Measurements from ENCODE around the gene LY6G5B. TPM values are rescaled to one million over a fixed set of nuclear protein-coding genes. Genes with fewer than 3 reads are reported as not detected.

LY6G5B gene
- total RNA-seq, 4 donors from 2014 or later = 2.9 to 4.0 (median 3.2) TPM

GRCh38 chr6:31677955-31678354 is 8.2 kb downstream of the LY6G5B start:
- Histone ChIP-seq H3K4me1 (peaks cover 12 to 27% (median 22%) of the 10 kb centered on the region in 4 donors), H3K27ac (replicated peaks in 1 of 4) (no peak overlapping the region), H3K27me3 (no peaks in the 10 kb centered on the region), H3K36me3 (peaks cover 0 to 13% (median 11%) of the 10 kb centered on the region in 4 donors), H3K9me3 (no peaks in the 10 kb centered on the region), H3K4me3 (no peak overlapping the region)
- TF ChIP-seq CTCF (IDR thresholded peaks at IDR 0.05) = no peak
- no peak for TF ChIP-seq POLR2AphosphoS5 (IDR thresholded peaks at IDR 0.05)
- no peak for DNase-seq (ENCODE audit: extremely low spot score)
- intact Hi-C loops (cut with DNase I) = no loop called here
- WGBS = 78% methylated on average over 8 of the region's 8 CpGs

- peaks cover 0 to 14% (median 1%) of the 10 kb centered on the region in 4 donors for H3K36me3 ChIP-seq
- peaks cover 12 to 33% (median 30%) of the 10 kb centered on the region in 4 donors for H3K4me1 ChIP-seq
- peak; percentile 96 for DNase-seq (ENCODE audit: extremely low spot score)
- intact Hi-C loops (cut with DNase I) = loop anchor here (2.0 to 10.0 kb wide), 3 partner anchors 88 to 184 kb away; partner anchors contain the start of gene NEU1
- peak within 1 kb of the TSS; percentile 68 to 84 (median 80) for H3K27ac ChIP-seq (replicated peaks in 1 of 4)
- no peaks in the 10 kb centered on the region for H3K27me3 ChIP-seq
- peak within 1 kb of the TSS; percentile 52 to 65 (median 58) for H3K4me3 ChIP-seq
- TF ChIP-seq EP300 (IDR thresholded peaks at IDR 0.05) (no peak), POLR2AphosphoS5 (IDR thresholded peaks at IDR 0.05) (peak; percentile 50 to 67), CTCF (IDR thresholded peaks at IDR 0.05) (peak; percentile 70 to 91 (median 77))
- no peaks in the 10 kb centered on the region for H3K9me3 ChIP-seq
- WGBS = 11% methylated on average over 17 of the region's 17 CpGs
These were observed 10.7 kb downstream of the LY6G5B start, which contains the start of gene LY6G5C for GRCh38 chr6:31680226-31681134. LY6G5C (minus strand) TSS chr6:31681067; CDS start chr6:31680373, 694 bp downstream.

GRCh38 chr6:31681135-31681671 is 11.4 kb downstream of the LY6G5B start:
- Histone ChIP-seq H3K27me3 (no peaks in the 10 kb centered on the region), H3K27ac (replicated peaks in 1 of 4) (peak overlapping the region; percentile 68 to 84 (median 80)), H3K36me3 (peaks cover 3 to 18% (median 8%) of the 10 kb centered on the region in 4 donors), H3K4me3 (peak overlapping the region; percentile 52 to 65 (median 58)), H3K4me1 (peaks cover 12 to 33% (median 30%) of the 10 kb centered on the region in 4 donors), H3K9me3 (no peaks in the 10 kb centered on the region)
- intact Hi-C loops (cut with DNase I) = loop anchor here (2.0 to 10.0 kb wide), 3 partner anchors 88 to 184 kb away; partner anchors contain the start of gene NEU1
- peak in 2 of 3 experiments; percentile 27 to 31 for TF ChIP-seq CTCF (IDR thresholded peaks at IDR 0.05)
- no peak for TF ChIP-seq POLR2A (IDR thresholded peaks at IDR 0.05; ENCODE audit: low read depth)
- no peak for TF ChIP-seq EP300 (IDR thresholded peaks at IDR 0.05)
- TF ChIP-seq POLR2AphosphoS5 (IDR thresholded peaks at IDR 0.05) = peak in 1 of 2 donors; percentile 26
- 6% methylated on average over 21 of the region's 40 CpGs for WGBS
- no peak for DNase-seq (ENCODE audit: extremely low spot score)

- H3K4me1 ChIP-seq = peaks cover 12 to 33% (median 30%) of the 10 kb centered on the region in 4 donors
- peak overlapping the region in 3 of 4 donors; percentile 24 to 44 (median 30) for H3K4me3 ChIP-seq
- peak overlapping the region in 3 of 4 donors; percentile 6 to 27 (median 14) for H3K27ac ChIP-seq (replicated peaks in 1 of 4)
- 84% methylated on average over 13 of the region's 13 CpGs for WGBS
- peaks cover 24 to 42% (median 32%) of the 10 kb centered on the region in 4 donors for H3K36me3 ChIP-seq
- H3K9me3 ChIP-seq = no peaks in the 10 kb centered on the region
- no peaks in the 10 kb centered on the region for H3K27me3 ChIP-seq
- TF ChIP-seq CTCF (IDR thresholded peaks at IDR 0.05) (no peak), POLR2AphosphoS5 (IDR thresholded peaks at IDR 0.05) (no peak), EP300 (IDR thresholded peaks at IDR 0.05) (no peak), POLR2A (IDR thresholded peaks at IDR 0.05; ENCODE audit: low read depth) (no peak)
- intact Hi-C loops (cut with DNase I) = loop anchor here (5.0 to 10.0 kb wide), 2 partner anchors 149 to 181 kb away; partner anchors contain the start of gene NEU1
- no peak for DNase-seq (ENCODE audit: extremely low spot score)
These were observed 13.8 kb downstream of the LY6G5B start for GRCh38 chr6:31683591-31683990.
